ENCODE results near the gene TP53BP1. TPM values are rescaled to one million over a fixed set of nuclear protein-coding genes. Genes with fewer than 3 reads are reported as not detected.

The TP53BP1 gene
- total and polyA plus RNA-seq, 2 of the 13 experiments (the other 11 are each of a cell fraction or from before 2014, with no cell fraction given) = 17.1 to 17.4 TPM

GRCh38 chr15:43370975-43371974 is 121.7 kb downstream of the TP53BP1 start, which contains the start of the genes TUBGCP4 and ZSCAN29:
TUBGCP4 (plus strand) TSS chr15:43371101; CDS start chr15:43371355, 254 bp downstream.
ZSCAN29 (minus strand) TSS chr15:43371043; CDS start chr15:43369913, 1,130 bp downstream.
- Histone ChIP-seq H4K20me1 (ENCODE audit: insufficient read depth, low read length) (peaks cover 7% of the 10 kb centered on the region; the same call in 1 of the 2 replicates), H2AFZ (ENCODE audit: low read length) (peak within 1 kb of the TSS; percentile 77), H3K27me3 (ENCODE audit: control insufficient read depth in 1 of 2, insufficient read depth in 2 of 2, low read length in 2 of 2) (no peaks in the 10 kb centered on the region; a peak in 1 of 5 replicates), H3K4me2 (ENCODE audit: low read depth, low read length) (peak within 1 kb of the TSS; percentile 98), H3K4me1 (ENCODE audit: insufficient read depth, low read length) (peaks cover 47% of the 10 kb centered on the region), H3K9ac (ENCODE audit: insufficient read depth, low read depth, low read length) (peak within 1 kb of the TSS; percentile 90), H3K4me3 (replicated peaks in 1 of 3; ENCODE audit: insufficient read depth in 1 of 3, low read depth in 2 of 3, low read length in 3 of 3) (peak within 1 kb of the TSS; percentile 86 to 98 (median 91)), H3K36me3 (replicated peaks in 1 of 2; ENCODE audit: control insufficient read depth in 1 of 2, insufficient read depth in 2 of 2, low read length in 2 of 2) (peaks cover 0 to 14% of the 10 kb centered on the region in 2 experiments; a peak in 3 of 5 replicates), H3K79me2 (ENCODE audit: insufficient read depth, low read length) (peaks cover 42% of the 10 kb centered on the region), H3K9me3 (ENCODE audit: low read length) (no peaks in the 10 kb centered on the region), H3K27ac (ENCODE audit: extremely low read length, insufficient read depth, low read length) (peak within 1 kb of the TSS; percentile 94)
- POLR2A ChIA-PET = interaction anchor here (0.8 to 1.8 kb wide), 7 partner anchors 10 to 406 kb away, joined by 3 to 16 read pairs (median 3); no protein-coding TSS in a partner anchor
- TSS peak; percentile 56 for BruUV-seq (replicated peaks)
- CTCF ChIA-PET (ENCODE audit: low intra/inter-chr PET ratio, low total read pairs) = no interaction called here
- intact Hi-C loops (cut with micrococcal nuclease; ENCODE audit: unreplicated experiment) = no loop called here
- peak; percentile 83 for DNase-seq (ENCODE audit: low spot score)
- WGBS (ENCODE audit: low lambda C conversion rate) = under 1% methylated on average over 11 of the region's 66 CpGs
- peak; percentile 84 for FAIRE-seq
- peak; percentile 93 for ATAC-seq
- in situ Hi-C loops (cut with HindIII; ENCODE audit: extremely low pct_ligation_motif_present, low pct_unique_long_range_greater_than_20kb) = no loop called here
- TF ChIP-seq ZBTB14 (CRISPR knock-in tag; IDR thresholded peaks at IDR 0.05) (no peak), SSRP1 (CRISPR knock-in tag; IDR thresholded peaks at IDR 0.05) (no peak), ZNF816 (CRISPR knock-in tag; IDR thresholded peaks at IDR 0.05; ENCODE audit: borderline replicate concordance) (peak; percentile 93), ZNF766 (CRISPR knock-in tag; IDR thresholded peaks at IDR 0.05; ENCODE audit: borderline replicate concordance) (0 out of 2 replicates have a peak, but pooled peaks have one; percentile 41), ZGPAT (CRISPR knock-in tag; IDR thresholded peaks at IDR 0.05) (peak; percentile 62), ZEB1 (IDR thresholded peaks at IDR 0.05; ENCODE audit: insufficient replicate concordance, low read depth) (peak; percentile 41), ZNF251 (CRISPR knock-in tag; IDR thresholded peaks at IDR 0.05) (no peak), MBD4 (IDR thresholded peaks at IDR 0.05; ENCODE audit: borderline replicate concordance, low read length) (no peak), ATF3 (CRISPR knock-in tag; IDR thresholded peaks at IDR 0.05) (no peak), ZNF230 (CRISPR knock-in tag; IDR thresholded peaks at IDR 0.05) (no peak; the same call in 1 of the 2 replicates), SRSF4 (IDR thresholded peaks at IDR 0.05; ENCODE audit: low read depth, low read length, poor library complexity, severe bottlenecking) (no peak), SYNCRIP (IDR thresholded peaks at IDR 0.05; ENCODE audit: insufficient read depth, low read depth, low read length) (no peak), PHF20 (CRISPR knock-in tag; IDR thresholded peaks at IDR 0.05) (peak; percentile 81), ZNF660 (CRISPR knock-in tag; IDR thresholded peaks at IDR 0.05; ENCODE audit: borderline replicate concordance, low read depth) (no peak)

All from HepG2 (cell line).